Bronchus fibroblast of lung (primary cell): Measurements from ENCODE around the gene VSX1. TPM values are rescaled to one million over a fixed set of nuclear protein-coding genes. Genes with fewer than 3 reads are reported as not detected.

Experiments
- total RNA-seq: library from RNA; depleted of rRNA; stranded (reverse); fragments of >200 nt; gene quantifications from 2 replicates; pipeline ENCODE4 v1.2.3, GENCODE V29; 2015

The VSX1 gene
- total RNA-seq, result not detected in 2 replicates

DNA sequence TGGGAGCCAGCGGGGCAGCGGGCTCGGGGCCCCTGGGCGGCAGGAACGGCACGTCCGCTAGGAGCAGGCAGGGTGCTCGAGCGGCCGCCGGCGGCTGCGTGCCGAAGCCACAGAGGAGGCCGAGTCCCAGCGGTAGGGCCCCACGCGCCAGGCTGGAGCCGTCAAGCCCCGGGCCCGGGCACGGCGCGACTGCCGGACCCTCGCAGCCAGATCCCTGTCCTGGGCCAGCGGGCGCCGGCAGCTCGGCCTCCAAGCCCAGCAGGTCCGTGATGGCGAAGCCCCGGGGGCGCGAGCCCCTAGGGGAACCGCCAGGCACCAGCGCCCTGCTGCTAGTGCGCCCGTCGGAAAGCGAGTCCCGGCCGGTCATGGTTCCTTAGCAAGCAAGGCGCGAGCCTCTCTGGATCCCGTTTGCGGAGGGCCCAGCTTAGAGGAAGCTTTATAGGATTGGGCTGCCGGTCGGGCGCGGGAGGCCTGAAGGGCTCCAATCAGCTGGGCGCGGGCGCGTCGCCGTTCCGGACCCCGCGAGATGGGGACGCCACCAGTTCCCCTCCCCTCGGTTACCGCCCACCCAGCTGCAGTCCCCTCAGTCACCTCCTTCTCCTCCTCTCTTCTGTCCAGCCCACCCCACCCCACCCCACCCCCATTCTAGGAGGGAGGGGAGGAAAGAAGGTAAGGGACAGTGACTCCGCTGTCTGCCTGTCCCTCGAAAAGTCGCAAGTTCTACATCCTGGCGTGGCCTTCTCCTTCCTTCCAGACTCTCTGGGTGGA lies at the start of gene VSX1:
TSS of gene VSX1 (minus strand) at position 412 of the 768 bp plus-strand sequence. CDS start at position 367, 45 bp downstream.

DNA sequence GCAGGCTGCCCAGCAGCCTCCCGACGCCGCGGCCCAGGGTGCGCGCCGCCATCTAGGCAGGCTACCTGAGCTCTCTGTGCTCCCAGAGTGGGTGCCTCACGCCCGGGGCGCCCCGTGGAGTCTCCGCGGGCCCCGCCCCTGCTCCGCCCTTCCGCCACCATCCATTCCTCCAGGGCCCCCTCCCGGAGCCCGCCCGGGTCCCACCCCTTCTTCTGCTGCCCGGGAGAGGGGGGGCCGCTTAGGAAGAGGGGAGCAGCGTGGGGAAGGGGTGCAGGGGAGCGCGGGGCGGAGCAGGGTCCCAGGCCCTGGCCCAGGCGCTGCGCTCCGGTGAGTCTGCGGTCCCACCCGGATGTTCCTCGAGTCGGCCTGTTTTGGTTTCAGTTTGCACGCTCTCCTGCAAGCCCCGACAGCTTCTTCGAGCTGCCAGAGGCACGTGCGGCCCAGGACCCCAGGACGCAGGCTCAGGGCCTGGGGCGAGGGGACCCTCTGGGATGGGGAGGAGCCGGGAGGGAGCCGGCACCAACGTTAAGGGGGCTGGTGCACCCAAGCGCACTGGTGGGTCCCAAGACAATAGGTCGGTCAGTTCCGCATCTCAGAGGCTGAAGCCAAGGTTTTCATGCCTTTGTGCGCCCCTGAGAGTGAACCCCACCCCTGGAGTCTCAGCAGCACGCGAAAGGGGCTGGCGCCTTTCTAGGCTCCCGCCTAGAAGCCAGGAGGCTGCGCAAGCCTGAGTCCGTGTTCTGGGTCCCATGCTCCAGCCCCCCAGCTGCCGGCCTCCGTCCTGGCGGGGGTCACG lies 23.7 kb downstream of the VSX1 start, which contains the start of gene ACSS1:
TSS of gene ACSS1 (minus strand) at position 89 of the 796 bp plus-strand sequence. CDS start at position 52, 37 bp downstream.

Other genes with a start within 250 kb of the VSX1 start
- gene CST7, start 132.9 kb downstream of the VSX1 start, total RNA-seq, result not detected in 2 replicates
- gene APMAP, start 89.4 kb downstream of the VSX1 start, total RNA-seq, result 97.7 and 99.6 TPM in 2 replicates
- 1.3 and 1.8 TPM in 2 replicates for gene ACSS1, start 24.0 kb downstream of the VSX1 start, total RNA-seq
- 87.1 and 97.2 TPM in 2 replicates for gene ENTPD6, start 113.6 kb upstream of the VSX1 start, total RNA-seq
- gene PYGB, start 165.9 kb upstream of the VSX1 start, total RNA-seq, result 207 and 218 TPM in 2 replicates